Endothelial cell of umbilical vein (primary cell): ENCODE measurements around the gene BORCS5. TPM values are rescaled to one million over a fixed set of nuclear protein-coding genes. Genes with fewer than 3 reads are reported as not detected.

Source experiments
- BruUV-seq: library from RNA; stranded (reverse); fragments of 400-500 nt; replicated peaks from 2 replicates; lab custom pipeline; 2021; lab: Mats Ljungman, UMichigan
- CTCF ChIA-PET: fragments of 300-600, 350-600 bp; sonication (Branson Sonifier 250); formaldehyde crosslinking; loops from one replicate; lab custom pipeline; 2021; ENCODE audit warnings: antibody characterized with exemption, inconsistent platforms; lab: Charles Lee
- POLR2A ChIA-PET: fragments of 300-600, 350-600 bp; sonication (Branson Sonifier 250); formaldehyde crosslinking; loops from one replicate; lab custom pipeline; 2021; ENCODE audit warnings: antibody characterized with exemption, inconsistent platforms; lab: Charles Lee
- DNase-seq: peaks from one replicate; pipeline ENCODE4 v3.0.0-alpha.2; 2011; ENCODE audit warnings: low read depth, low spot score
- FAIRE-seq: peaks from 2 replicates; lab custom pipeline; 2011; peaks lifted over from hg19 to GRCh38; lab: Jason Lieb, UNC
- H2AFZ ChIP-seq: 2 replicates; pipeline ENCODE4 v1.6.0; 2012; ENCODE audit warnings: low read depth, low read length, control low read depth, inconsistent platforms
- H3K27ac ChIP-seq: 2 replicates; pipeline ENCODE4 v1.5.1; 2011; ENCODE audit warnings: low read depth, mild to moderate bottlenecking, control low read depth, low read length, moderate library complexity; ENCODE audit not compliant: insufficient read depth
- H3K27me3 ChIP-seq, 2 experiments: 2 replicates each; pipeline versions ENCODE4 v1.6.0 to v1.6.1; 2011; ENCODE audit warnings: low read length in 2 of 2, mixed read lengths in 1 of 2; ENCODE audit not compliant: control insufficient read depth in 2 of 2, insufficient read depth in 2 of 2
- H3K36me3 ChIP-seq, 2 experiments: 2 replicates in 1 of 2; 3 replicates in 1 of 2; pipeline ENCODE4 v1.5.1; 2011; ENCODE audit warnings: low read length in 2 of 2, mild to moderate bottlenecking in 1 of 2, moderate library complexity in 1 of 2; ENCODE audit not compliant: control insufficient read depth in 2 of 2, insufficient read depth in 2 of 2; ENCODE audit errors: extremely low read depth in 1 of 2
- H3K4me1 ChIP-seq: 3 replicates; pipeline ENCODE4 v1.5.1; 2011; ENCODE audit warnings: mild to moderate bottlenecking, low read length; ENCODE audit not compliant: control insufficient read depth, insufficient read depth; ENCODE audit errors: extremely low read depth
- H3K4me2 ChIP-seq: 2 replicates; pipeline ENCODE4 v1.6.1; 2011; ENCODE audit warnings: low read length, control low read depth, mixed read lengths; ENCODE audit not compliant: insufficient read depth
- H3K4me3 ChIP-seq, 3 experiments: fragments of 200-600 bp in 1 of 3; sonication (generic), shearing (Covaris generic) in 1 of 3; replicated peaks in 1 of 3; 2 replicates each; pipeline ENCODE4 v1.5.1; 2011 to 2016; ENCODE audit warnings: control low read depth in 3 of 3, low read length in 3 of 3, mild to moderate bottlenecking in 2 of 3, inconsistent platforms in 1 of 3, low read depth in 1 of 3, moderate library complexity in 1 of 3; ENCODE audit not compliant: insufficient read depth in 1 of 3
- H3K79me2 ChIP-seq: 2 replicates; pipeline ENCODE4 v1.6.0; 2012; ENCODE audit warnings: low read length, inconsistent platforms; ENCODE audit not compliant: control insufficient read depth, insufficient read depth
- H3K9ac ChIP-seq: replicated peaks from 2 replicates; pipeline ENCODE3; 2011; ENCODE audit warnings: low read length, control low read depth; ENCODE audit not compliant: insufficient read depth; ENCODE audit errors: extremely low read depth
- H3K9me1 ChIP-seq: replicated peaks from 3 replicates; pipeline ENCODE4 v1.6.0; 2011; ENCODE audit warnings: mild to moderate bottlenecking, low read length; ENCODE audit not compliant: control insufficient read depth, insufficient read depth; ENCODE audit errors: extremely low read depth
- H3K9me3 ChIP-seq: replicated peaks from 2 replicates; pipeline ENCODE4 v1.5.1; 2012; ENCODE audit warnings: low read length, inconsistent platforms; ENCODE audit not compliant: control insufficient read depth, insufficient read depth
- H4K20me1 ChIP-seq: replicated peaks from 2 replicates; pipeline ENCODE3; 2011; ENCODE audit warnings: mild to moderate bottlenecking, low read length; ENCODE audit not compliant: control insufficient read depth, insufficient read depth; ENCODE audit errors: extremely low read depth
- CTCF ChIP-seq, 2 donors: IDR thresholded peaks; 1 replicate in 1 of 2; 2 replicates in 1 of 2; pipeline ENCODE4 v1.5.1; 2011; ENCODE audit warnings: low read length in 2 of 2, mild to moderate bottlenecking in 2 of 2, moderate library complexity in 2 of 2, control low read depth in 1 of 2, inconsistent platforms in 1 of 2, low read depth in 1 of 2; ENCODE audit not compliant: insufficient read depth in 1 of 2; ENCODE audit errors: extremely low read depth in 1 of 2
- EZH2 ChIP-seq: IDR thresholded peaks from 2 replicates; pipeline ENCODE4 v1.6.1; 2012; ENCODE audit warnings: borderline replicate concordance, low read depth, mild to moderate bottlenecking, moderate library complexity, low read length, inconsistent platforms; ENCODE audit not compliant: severe bottlenecking
- FOS ChIP-seq: IDR thresholded peaks from 2 replicates; pipeline ENCODE4 v1.6.1; 2011; ENCODE audit warnings: mild to moderate bottlenecking, low read length, moderate library complexity, borderline replicate concordance; ENCODE audit not compliant: insufficient read depth
- GATA2 ChIP-seq: IDR thresholded peaks from 2 replicates; pipeline ENCODE4 v1.7.0; 2011; ENCODE audit warnings: low read depth, mild to moderate bottlenecking, moderate library complexity, mixed read lengths, low read length; ENCODE audit not compliant: insufficient read length, insufficient read depth
- JUN ChIP-seq: IDR thresholded peaks from 2 replicates; pipeline ENCODE4 v1.6.1; 2011; ENCODE audit warnings: borderline replicate concordance, low read depth; ENCODE audit not compliant: insufficient read length, insufficient read depth
- MAX ChIP-seq: IDR thresholded peaks from 2 replicates; pipeline ENCODE4 v1.6.1; 2011; ENCODE audit not compliant: insufficient read depth, insufficient read length
- MYC ChIP-seq: IDR thresholded peaks from one replicate; pipeline ENCODE4 v1.6.1; 2011; ENCODE audit warnings: mild to moderate bottlenecking, low read depth, low read length
- POLR2A ChIP-seq: IDR thresholded peaks from 2 replicates; pipeline ENCODE4 v1.6.1; 2012; ENCODE audit warnings: low read depth, mild to moderate bottlenecking, control low read depth, low read length
- POLR2AphosphoS5 ChIP-seq: IDR thresholded peaks from 2 replicates; pipeline ENCODE4 v1.6.1; 2012; ENCODE audit warnings: low read depth, mild to moderate bottlenecking, control low read depth, low read length, moderate library complexity; ENCODE audit not compliant: insufficient read depth
- dilution Hi-C: fragments of 300-500 bp; cut with MboI; formaldehyde crosslinking; loops from one replicate; pipeline ENCODE4 v1.15.0; 2019; ENCODE audit warnings: low sequenced_read_pairs; ENCODE audit not compliant: extremely low pct_ligation_motif_present
- intact Hi-C: fragments of 100-400 bp; cut with micrococcal nuclease; formaldehyde crosslinking; loops from one replicate; pipeline ENCODE4 v1.10.0; 2022
- polyA plus RNA-seq, 4 experiments: library from polyadenylated mRNA; depleted of rRNA in 3 of 4; stranded (reverse) in 3 of 4; unstranded in 1 of 4; fragments of >200 nt; gene quantifications; 2 replicates each; pipeline versions ENCODE4 v1.2.1 to v1.2.3, GENCODE V29; 2011 to 2012; ENCODE audit warnings: missing spikeins in 1 of 4
- total RNA-seq: library from RNA; stranded (reverse); gene quantifications from 2 replicates; pipeline ENCODE4 v1.2.3, GENCODE V29; 2021

The BORCS5 gene
- total and polyA plus RNA-seq, 2 donors (not counting 3 experiments of a cell fraction or from before 2014, with no cell fraction given) = 8.3 to 10.5 TPM

- ChIA-PET CTCF (no interaction called here), POLR2A (no interaction called here)
- H3K9ac ChIP-seq = no peak overlapping the region
- no peaks in the 10 kb centered on the region for H3K79me2 ChIP-seq
- DNase-seq (no peak), FAIRE-seq (no peak)
- no peaks in the 10 kb centered on the region for H3K36me3 ChIP-seq
- H4K20me1 ChIP-seq = no peaks in the 10 kb centered on the region
- no peaks in the 10 kb centered on the region for H3K9me3 ChIP-seq
- no peaks in the 10 kb centered on the region for H3K4me1 ChIP-seq
- no peaks in the 10 kb centered on the region for H3K27me3 ChIP-seq
- H3K27ac ChIP-seq = no peak overlapping the region
- no peak overlapping the region for H3K4me2 ChIP-seq
- no peaks in the 10 kb centered on the region for H3K9me1 ChIP-seq
- TF ChIP-seq MYC (no peak), EZH2 (no peak), CTCF (IDR thresholded peaks at IDR 0.05; ENCODE audit: extremely low read depth in 1 of 2, insufficient read depth in 1 of 2, low read depth in 1 of 2, low read length in 2 of 2) (no peak), MAX (no peak), JUN (no peak), FOS (no peak), GATA2 (no peak), POLR2AphosphoS5 (no peak), POLR2A (no peak)
- intact Hi-C loops (no loop called here), dilution Hi-C loops (no loop called here)
- BruUV-seq = no TSS peak
- H2AFZ ChIP-seq = no peak overlapping the region
- no peak overlapping the region for H3K4me3 ChIP-seq
These were observed 111.7 kb downstream of the BORCS5 start for GRCh38 chr12:12468575-12468974.
